B cell (primary cell): ENCODE measurements around the gene PCDH19.

ENCODE experiments used
- CTCF ChIP-seq: fragments of 200-600 bp; IDR thresholded peaks from one replicate; pipeline ENCODE4 v1.8.0; 2022; ENCODE audit warnings: antibody characterized with exemption, mild to moderate bottlenecking
- EZH2 ChIP-seq: IDR thresholded peaks from 2 replicates; pipeline ENCODE4 v1.6.1; 2012; ENCODE audit warnings: borderline replicate concordance, low read depth, mild to moderate bottlenecking, moderate library complexity, low read length; ENCODE audit not compliant: insufficient read depth, poor library complexity, severe bottlenecking

DNA sequence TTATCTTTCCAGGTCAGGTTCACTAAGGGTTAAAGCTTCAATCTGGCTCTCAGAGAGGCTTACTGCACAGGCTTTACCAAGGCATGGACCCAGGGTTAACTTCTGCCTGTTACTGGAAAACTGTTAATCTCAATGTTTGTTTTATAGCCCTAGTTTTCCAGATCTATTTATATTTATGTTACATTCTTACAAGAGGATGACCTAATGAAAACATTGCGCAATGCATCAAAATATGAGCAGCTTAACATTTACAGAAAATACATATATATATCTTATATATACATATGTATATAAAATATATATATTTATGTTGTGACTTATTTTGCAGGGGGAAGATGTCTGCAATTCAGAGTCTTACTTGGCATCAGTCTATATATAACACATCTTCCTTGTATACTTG is 112.3 kb downstream of the PCDH19 start:
- TF ChIP-seq CTCF (no peak), EZH2 (no peak)
